ENCODE measurements around the gene AK9.
"Not testable (repeated sequence)": the region's sequence is repeated elsewhere in the genome, so short reads cannot be mapped to it uniquely, and the experiment has no call there.

The AK9 gene

DNA sequence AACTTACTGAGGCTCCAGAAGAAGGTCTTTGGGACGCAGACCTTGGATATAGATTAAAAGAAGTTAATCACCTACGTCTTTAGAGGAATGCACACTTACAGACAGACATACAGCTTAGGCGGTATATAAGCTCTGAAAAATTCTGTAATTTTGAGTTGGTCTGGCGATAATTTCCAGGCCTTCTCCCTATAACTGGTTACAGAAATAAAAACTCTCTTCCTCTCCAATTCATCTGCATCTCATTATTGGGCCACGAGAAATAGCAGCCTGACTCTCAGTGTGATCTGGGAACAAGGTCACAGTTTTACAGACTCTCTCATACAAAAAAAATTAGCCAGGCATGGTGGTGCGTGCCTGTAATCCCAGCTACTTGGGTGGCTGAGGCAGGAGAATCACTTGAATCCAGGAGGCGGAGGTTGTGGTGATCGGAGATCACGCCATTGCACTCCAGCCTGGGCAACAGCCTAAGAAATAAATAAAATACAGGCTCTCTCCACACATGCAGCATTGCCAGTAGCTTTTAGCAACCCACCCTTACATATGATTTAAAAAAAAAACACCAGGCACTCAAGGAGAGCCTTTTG lies 212.7 kb downstream of the AK9 start:
- no peak for DNase-seq

GRCh38 chr6:109477725-109478124 lies 213.3 kb downstream of the AK9 start:
- DNase-seq, result no peak

- no peak for DNase-seq
These were observed 213.8 kb downstream of the AK9 start for GRCh38 chr6:109477184-109477583.

GRCh38 chr6:109475625-109476024 lies 215.4 kb downstream of the AK9 start:
- DNase-seq, result no peak

- no peak for DNase-seq
These were observed 216.0 kb downstream of the AK9 start for GRCh38 chr6:109474995-109475394.

GRCh38 chr6:109473120-109473519 lies 217.9 kb downstream of the AK9 start:
- DNase-seq, result no peak

GRCh38 chr6:109472132-109472995 lies 218.6 kb downstream of the AK9 start:
- no peak for DNase-seq

- DNase-seq, result no peak
These were observed 219.7 kb downstream of the AK9 start for GRCh38 chr6:109471105-109471810.

DNA sequence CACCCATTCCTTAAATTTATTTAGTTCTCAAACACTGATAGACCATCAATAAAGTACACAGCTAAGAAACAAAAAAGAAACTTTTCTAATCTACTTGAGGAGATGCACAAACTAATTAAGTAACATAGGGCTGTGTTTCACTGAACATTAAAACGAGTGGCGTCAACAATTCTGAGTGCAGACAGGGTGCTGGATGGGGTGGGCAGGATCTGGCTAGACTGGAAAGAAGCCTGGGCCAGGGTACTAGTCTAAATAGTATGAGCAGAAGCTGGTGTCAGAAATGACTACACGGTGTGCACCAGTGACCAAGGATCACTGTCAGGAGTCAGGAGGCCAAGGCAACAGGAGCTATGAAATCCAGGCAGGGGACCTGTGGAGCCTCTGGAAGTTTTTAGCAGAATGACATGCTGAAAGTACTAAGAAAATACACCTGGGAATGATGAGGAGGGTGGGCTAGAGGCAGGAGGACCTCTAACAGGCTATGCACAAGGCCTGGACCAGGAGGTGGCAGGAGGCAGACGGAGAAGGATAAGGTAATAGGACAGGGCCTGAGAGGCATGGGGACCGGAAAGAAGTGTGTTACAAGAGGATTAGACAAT lies 221.3 kb downstream of the AK9 start:
- DNase-seq, result no peak

DNA sequence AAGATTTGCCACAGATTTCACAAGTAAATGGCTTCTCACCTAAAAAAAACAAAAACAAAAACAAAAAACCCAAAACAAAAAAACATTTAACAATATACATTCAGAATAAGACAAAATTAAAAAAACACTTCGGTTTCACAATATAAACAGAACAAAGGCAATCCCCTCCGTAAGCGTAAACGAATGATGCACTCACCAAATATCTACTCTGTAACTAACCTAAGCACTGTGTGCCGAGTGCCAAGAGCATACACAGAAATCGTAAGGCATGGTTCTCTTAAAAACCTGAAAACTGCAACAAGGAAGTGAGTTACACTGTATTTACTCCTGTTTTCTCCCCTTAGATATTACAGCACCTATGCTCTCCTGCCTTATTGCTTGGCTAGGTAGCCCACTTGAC lies 223.3 kb downstream of the AK9 start:
- DNase-seq, result no peak

DNA sequence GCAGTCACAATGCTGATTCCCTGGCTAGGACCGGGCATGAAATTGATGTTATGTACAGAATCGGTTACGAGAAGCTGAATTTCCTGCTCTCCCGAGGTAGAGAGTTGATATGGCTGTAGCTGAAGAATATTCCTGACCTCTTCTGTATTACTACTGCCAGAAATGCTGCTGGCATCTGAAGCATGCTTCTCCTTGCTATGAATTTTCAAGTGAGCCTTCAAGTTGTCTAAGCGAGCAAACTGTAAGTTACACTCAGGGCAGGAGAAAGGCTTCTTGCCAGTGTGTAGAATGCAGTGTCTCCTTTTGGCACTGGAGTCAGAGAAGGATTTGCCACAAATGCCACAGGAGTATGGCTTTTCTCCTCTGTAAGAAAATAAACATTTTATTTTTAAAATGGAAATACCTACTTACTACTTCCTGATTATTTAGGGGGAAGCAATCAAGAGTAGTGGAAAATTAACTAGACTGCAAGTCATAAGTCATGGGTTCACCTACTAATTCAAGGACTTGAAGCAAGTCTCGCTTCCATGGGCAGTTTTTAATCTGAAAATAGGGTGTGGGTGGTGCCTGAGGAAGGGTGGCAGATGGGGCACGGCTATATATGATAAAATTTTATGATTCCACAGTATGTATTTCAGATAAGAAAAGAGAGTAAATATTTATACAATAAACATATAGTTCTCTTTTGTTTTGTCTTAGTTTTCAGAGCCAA lies 224.6 kb downstream of the AK9 start:
- no peak for DNase-seq

DNA sequence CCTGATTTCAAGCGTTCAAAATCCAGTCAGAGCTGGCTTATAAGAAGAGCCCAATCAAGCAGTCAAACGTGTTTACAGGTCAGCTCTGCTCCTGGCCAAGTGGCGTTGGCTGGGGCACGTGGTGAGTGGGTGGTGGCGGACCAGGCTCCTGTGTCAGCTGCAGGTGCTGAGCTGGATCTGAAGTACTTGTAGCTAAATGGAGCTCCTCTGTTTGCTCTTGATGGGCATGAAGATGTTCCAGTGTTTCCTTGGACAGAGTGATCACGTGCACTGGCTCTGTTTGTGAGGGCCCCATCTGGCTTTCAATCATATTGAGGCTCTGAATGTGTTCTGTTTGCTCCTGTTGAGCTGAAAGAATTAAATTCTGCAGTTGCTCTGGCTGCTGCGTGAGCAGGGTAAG lies 225.2 kb downstream of the AK9 start:
- DNase-seq, result no peak

DNA sequence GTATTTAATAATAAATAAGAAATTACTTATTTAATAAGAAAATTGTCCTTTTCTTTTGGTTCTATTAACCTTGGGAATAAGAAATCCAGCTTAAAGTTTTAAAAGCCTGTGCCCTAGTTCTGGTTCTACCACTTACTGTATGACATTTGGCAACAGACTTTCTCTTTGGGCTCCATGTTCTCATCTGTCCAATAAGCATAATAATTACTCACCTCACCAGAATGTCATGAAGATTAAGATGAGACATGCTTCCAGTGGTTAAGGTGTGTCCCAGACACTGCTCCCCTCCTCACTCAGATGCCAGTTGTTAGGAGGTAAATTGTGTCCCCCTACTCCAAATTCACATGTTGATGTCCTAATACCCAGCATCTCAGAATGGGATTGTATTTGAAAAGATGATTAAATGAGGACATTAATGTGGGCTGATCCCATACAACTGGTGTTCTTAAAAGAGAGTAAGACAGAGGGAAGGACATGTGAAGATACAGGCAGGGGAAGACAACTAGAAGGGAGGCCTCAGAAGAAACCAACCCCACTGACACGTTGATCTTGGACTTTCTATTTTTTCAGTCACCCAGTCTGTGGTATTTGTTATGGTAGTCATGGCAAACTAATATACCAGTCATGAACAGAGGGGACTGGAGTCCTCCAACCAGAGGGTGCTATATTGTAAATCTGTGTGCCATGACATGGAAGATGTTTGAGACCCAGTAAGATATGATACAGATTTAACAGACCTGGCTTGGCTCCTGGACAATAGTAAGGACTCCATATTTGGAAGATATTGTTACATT lies 229.1 kb downstream of the AK9 start:
- no peak for DNase-seq

DNA sequence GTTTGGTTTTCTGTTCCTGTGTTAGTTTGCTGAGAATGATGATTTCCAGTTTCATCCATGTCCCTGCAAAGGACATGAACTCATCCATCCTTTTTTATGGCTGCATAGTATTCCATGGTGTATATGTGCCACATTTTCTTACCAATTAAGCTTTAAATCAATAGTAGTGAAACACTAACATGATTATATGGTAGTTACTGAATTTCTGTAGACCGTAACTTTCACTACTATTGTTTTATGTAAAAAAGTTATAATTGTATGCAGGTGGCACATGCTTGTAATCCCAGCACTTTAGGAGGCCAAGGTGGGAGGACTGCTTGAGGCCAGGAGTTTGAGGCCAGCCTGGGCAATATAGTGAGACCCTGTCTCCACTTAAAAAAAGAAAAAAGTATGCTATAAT lies 229.8 kb downstream of the AK9 start:
- DNase-seq, result not testable (repeated sequence)

- DNase-seq, result no peak
These were observed 230.7 kb downstream of the AK9 start for GRCh38 chr6:109460161-109460829.

DNA sequence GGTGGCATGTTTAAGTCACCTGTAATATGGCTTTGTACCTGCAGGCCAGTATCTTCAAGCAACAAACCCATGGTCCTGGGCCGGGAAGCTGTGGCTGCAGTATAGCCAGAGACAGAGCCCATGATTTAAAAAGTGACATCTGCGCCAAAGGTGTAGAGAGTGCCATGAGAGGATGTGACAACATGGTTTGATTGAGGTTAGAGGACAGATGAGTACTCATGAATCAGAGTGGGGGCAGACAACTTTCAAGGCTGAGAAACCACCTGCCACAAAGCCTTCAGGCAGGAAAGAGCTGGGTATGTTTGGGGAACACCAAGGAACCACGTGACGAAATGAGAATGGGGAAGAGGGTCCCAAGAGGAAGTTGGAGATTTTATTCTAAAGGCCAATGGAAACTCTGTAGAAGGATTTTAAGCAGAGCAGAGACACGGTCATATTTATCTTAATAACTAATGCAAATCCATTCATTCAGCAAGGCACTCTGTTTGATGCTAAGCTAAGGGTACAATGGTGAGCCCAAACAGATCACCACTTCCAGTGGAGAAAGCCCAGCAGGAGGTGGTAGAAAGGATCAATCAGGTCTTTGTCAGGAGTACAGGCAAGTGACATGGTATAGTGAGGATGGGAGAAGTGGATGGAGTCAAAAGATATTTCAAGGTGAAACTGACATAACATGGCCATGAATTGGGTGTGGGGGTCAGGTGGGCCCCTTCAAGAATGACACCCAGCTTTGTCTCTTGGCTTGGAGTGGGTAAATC lies 232.0 kb downstream of the AK9 start:
- no peak for DNase-seq

GRCh38 chr6:109457562-109457996 lies 233.4 kb downstream of the AK9 start:
- no peak for DNase-seq

DNA sequence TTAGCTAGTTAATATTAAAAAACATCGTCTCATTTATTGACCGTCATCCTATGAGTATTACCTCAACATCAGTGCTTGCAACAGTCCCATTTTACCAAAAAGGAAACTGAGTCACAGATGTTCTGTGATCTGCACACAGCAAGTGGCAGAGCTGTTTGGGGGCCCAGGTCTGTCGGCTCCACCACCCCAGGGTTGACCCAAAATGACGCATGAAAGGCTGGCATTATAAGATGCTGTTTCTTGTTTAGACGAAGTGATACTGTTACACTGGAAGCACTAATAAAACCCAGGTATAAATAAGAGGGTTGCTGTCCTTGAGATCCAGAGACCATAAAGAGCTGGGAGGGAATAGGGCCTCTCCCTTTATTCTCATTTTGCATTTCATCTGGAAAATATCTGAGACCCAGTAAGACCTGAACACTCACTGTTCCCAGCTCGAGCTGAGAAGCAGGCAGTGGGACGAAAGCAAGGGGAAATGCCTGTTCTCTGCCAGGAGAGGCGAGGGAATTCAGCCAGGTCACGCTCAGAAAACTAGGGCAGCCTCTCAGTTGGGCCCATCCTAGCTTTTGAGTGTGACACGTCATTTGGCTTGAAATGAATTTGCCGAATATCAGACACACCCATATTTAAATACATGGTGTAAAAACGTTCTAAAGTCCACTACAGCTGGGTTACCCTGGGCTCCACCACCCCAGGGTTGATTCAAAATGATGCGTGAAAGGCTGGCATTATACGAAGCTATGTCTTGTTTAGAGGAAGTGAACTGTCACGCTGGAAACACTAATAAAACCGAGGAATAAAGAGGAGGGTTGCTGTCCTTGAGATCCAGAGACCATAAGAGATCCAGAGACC lies 234.1 kb downstream of the AK9 start:
- DNase-seq, result no peak

DNA sequence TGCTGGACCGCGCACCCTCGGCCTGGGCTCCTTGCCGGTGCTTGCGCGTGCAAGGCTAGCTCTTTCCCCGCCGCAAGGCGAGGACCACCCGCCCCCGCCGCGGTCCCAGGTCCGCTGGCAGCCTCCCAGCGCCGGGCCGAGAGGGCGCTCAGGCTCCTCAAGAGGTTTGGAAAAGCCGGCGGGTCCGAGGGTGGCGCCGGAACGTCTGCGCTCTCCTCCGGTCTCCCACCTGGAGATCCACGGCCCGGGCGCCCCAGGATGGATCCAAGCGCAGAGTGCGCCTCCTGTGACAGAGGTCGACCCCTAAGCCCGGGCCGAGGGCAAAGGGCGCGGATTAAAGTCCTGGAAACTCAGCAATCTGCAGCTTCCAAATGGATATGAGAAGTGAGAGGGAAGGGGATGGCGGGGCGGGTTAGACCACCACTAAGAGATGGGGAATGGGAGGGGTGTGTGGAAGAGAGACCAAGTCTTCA lies 234.9 kb downstream of the AK9 start:
- DNase-seq, result no peak

Measured in RPMI8226 (cell line).